Tibial nerve (tissue), 4 donors: ENCODE data around the gene PEF1.

Experiments used
- EP300 ChIP-seq, 2 donors: sonication (generic); formaldehyde crosslinking; IDR thresholded peaks; one replicate each; pipeline ENCODE4 v1.6.1; 2017; ENCODE audit warnings: antibody characterized with exemption in 2 of 2, mild to moderate bottlenecking in 1 of 2
- POLR2A ChIP-seq, 2 donors: fragments of 450-650 bp; IDR thresholded peaks; one replicate each; pipeline ENCODE4 v1.6.1; 2017; ENCODE audit warnings: antibody characterized with exemption in 2 of 2, mild to moderate bottlenecking in 2 of 2, moderate library complexity in 2 of 2
- TF ChIP-seq, protein P1 (sequence below), 5 experiments: fragments of 200-600 bp in 3 of 5; fragments of 450-650 bp in 2 of 5; sonication (generic) in 3 of 5; IDR thresholded peaks; one replicate each; pipeline ENCODE4 v1.5.1; 2016 to 2019; ENCODE audit warnings: antibody characterized with exemption in 5 of 5, mild to moderate bottlenecking in 3 of 5, moderate library complexity in 2 of 5

DNA sequence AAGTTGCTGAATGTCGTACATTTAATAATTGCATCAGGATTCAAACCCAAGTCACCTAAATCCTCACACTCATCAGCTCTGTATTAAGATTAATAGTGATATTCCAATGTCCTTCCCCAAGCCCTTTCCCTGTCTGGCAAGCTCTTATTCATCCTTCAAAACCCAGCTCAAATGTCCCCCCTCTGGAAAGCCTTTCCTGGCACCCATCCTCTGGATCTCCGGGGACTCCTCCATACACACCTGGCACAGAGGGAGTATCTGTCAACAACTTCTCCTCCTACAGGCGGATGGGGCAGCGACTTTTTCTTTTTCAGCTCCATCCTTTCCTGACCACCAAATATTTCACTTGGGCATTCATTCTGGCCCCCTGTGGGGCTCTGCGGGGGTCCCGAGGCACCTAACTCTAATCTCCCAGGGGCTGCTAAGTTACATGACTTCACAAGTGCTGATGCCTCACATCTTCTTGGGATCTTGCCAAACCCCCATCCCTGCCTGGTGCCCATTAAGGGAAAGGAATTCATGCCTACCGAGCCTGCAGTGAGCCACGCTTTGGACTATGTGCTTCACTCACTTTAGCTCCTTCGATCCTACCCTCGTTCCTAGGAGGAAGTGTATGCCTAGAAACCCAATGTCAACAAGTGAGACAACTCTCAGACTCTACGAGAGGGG lies 53.1 kb downstream of the PEF1 start:
- TF ChIP-seq, protein P1, sequence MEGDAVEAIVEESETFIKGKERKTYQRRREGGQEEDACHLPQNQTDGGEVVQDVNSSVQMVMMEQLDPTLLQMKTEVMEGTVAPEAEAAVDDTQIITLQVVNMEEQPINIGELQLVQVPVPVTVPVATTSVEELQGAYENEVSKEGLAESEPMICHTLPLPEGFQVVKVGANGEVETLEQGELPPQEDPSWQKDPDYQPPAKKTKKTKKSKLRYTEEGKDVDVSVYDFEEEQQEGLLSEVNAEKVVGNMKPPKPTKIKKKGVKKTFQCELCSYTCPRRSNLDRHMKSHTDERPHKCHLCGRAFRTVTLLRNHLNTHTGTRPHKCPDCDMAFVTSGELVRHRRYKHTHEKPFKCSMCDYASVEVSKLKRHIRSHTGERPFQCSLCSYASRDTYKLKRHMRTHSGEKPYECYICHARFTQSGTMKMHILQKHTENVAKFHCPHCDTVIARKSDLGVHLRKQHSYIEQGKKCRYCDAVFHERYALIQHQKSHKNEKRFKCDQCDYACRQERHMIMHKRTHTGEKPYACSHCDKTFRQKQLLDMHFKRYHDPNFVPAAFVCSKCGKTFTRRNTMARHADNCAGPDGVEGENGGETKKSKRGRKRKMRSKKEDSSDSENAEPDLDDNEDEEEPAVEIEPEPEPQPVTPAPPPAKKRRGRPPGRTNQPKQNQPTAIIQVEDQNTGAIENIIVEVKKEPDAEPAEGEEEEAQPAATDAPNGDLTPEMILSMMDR (IDR thresholded peaks at IDR 0.05), result no peak
- TF ChIP-seq EP300 (IDR thresholded peaks at IDR 0.05) (no peak), POLR2A (IDR thresholded peaks at IDR 0.05) (no peak)
